Stimulated activated CD4-positive, alpha-beta T cell treated with anti-CD3 and anti-CD28 coated beads, Interleukin-1b, Interleukin-23, amount 100 ng/mL, for 24 hours (primary cell): Measurements from ENCODE around the gene COX5A.
"Not testable (repeated sequence)": the region's sequence is repeated elsewhere in the genome, so short reads cannot be mapped to it uniquely, and the experiment has no call there.

Experiments used
- DNase-seq, 4 experiments: peaks; one replicate each; pipeline ENCODE4 v3.0.0-alpha.2; 2020; ENCODE audit warnings: low read depth in 4 of 4, low spot score in 1 of 4

Gene COX5A

DNA sequence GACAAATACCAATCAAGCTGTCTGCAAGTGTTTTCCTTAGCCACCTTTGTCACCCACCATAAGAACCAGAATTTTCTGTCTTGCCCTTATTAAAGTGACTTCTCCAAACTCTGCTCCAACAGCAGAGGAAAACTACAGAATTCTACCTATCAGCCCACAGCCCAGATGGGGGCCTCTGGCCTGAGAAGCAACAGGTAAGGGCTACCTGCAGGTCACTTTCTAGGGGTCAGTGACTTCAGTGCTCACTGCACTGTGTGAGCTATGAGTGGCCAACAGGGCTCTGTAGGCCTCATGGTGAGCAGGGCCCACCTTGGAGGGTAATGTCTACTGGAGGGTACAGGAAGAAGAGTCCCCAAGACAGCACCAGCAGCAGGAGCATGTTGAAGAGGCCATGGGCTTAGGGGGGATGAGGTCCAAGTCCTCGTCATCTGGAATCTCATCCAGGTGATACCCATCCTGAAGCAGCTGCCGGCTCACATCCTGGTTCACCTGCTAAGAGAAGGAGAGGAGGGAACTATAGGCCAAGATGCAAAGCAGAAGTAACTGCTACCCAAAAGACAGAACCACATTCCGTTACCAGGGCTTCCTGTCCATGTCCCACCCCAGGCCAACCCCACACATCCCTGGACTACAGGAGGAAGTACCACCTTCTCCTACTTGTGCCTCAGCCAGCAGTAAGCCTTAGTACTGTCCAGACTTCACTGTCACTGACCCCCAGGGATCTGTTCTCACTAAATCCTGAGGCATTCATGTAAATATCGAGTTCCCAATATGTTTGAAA is 35.4 kb downstream of the COX5A start:
- DNase-seq = no peak

DNA sequence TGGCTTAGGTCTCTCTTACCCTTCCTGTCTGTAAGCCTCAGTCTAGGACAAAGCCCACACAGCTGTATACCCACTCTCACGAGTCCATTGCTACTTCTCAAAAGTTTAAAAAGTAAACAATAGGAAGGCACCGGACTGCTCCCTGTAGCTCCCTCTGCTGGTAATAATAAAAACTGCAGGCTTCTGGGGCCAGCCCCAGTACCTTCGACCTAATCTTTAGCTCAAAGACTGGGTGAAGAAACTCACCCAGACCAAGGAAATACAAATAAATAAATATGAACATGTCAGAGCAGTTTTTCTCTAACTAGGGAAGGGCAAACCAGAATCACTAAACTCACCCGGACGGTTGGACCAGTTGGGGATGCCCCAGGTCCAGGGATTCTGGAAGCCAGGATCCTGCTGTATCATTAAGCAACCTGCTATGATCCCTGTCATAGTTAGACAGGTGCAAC is 36.2 kb downstream of the COX5A start:
- DNase-seq = peak; percentile 28 to 41 (median 32)

DNA sequence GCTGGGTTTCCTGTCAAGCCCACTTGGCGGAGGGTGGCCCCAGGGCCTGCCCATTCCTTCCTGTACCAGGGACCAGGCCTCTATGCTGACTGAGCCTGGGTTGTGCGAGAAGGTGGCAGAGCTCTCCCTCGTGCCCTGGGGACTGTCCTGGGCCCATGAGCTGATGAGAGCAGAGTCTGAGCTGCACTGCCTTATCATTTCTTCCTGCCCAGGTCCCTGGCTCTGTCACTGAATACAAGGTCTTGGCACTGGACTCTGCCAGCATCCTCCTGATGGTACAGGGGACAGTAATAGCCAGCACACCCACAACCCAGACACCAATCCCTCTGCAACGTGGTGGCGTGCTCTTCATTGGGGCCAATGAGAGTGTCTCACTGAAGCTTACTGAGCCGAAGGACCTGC is 40.6 kb downstream of the COX5A start:
- no peak for DNase-seq

DNA sequence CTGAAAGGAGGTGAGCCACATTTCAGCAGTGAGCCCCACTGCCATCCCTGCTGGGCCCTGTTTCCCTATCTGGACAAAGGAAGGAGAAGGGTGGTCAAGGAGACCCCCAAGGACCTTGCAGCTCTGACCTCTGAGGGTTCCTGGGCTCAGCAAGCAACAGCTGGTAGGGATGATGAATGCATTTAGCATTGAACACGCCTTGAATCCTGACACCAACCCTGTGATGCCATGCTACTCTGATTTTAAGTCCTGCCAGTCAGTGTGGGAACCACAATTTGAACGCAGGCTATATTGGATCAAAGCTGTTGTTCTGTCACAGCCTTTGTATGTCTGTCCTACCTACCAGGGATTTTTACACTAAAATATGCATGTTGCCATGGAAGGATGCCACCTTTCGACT is 41.6 kb downstream of the COX5A start:
- DNase-seq = no peak

DNA sequence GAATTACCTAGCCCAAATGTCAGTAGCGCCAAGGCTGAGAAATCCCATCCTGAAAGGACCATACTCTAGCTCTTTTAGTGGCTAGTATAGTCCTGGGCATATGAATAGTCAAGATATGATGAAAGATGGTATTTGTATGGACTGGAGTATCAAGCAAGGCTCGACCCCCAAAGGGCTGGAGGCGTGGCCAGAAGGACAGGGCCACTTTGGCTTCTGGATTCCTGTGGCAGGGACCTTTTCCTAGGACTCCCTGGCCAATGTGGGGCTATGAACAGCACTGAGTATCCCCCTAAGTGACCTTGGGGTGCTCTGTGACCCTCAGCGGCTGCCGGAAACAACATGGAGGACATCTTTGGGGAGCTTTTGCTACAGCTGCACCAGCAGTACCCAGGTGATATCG is 42.0 kb downstream of the COX5A start:
- DNase-seq = no peak

DNA sequence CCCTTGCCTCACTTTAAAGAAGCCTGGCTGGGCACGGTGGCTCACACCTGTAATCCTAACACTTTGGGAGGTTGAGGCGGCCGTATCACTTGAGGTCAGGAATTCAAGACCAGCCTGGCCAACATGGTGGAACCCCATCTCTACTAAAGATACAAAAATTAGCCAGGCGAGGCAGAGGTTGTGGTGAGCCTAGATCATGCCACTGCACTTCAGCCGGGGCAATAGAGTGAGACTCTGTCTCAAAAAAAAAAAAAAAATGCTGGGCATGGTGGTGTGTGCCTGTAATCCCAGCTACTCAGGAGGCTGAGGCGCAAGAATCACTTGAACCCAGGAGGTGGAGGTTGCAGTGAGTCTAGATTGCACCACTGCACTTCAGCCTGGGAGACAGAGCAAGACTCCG is 43.5 kb downstream of the COX5A start:
- not testable (repeated sequence) for DNase-seq

DNA sequence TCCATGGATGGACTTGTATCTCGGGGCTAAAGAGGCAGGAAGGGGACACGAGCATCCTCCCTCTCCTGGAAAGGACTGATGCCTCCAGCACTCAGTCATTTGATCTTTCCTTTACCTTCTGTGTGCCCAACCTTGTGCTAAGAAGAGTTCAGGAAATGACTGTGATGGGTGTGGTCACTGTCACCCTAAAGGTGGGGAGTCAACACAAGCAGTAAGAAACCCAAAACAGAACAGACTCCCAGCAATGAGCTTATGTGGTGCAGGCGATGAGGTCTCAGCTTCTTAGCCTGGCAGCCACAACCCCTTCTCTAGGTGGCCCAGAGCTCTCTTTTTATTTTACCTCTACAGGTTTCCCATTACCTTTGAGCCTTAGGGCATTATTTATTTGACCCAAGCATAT is 44.2 kb downstream of the COX5A start:
- DNase-seq = no peak

DNA sequence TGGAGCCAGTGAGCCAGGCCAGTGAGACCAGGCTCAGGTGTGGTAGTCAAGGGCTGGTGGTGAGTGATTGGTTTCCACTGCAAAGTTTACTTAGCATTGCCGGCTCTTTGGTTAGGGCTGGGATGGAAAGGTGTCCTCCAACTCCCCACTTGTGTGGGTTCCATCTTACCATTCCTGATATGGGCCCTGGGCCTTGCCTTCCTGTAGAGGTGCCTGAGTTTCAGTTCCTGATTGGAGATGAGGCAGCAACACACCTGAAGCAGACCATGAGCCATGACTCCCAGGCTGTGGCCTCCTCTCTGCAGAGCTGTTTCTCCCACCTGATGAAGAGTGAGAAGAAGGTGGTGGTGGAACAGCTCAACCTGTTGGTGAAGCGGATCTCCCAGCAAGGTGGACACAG is 44.9 kb downstream of the COX5A start:
- no peak for DNase-seq

DNA sequence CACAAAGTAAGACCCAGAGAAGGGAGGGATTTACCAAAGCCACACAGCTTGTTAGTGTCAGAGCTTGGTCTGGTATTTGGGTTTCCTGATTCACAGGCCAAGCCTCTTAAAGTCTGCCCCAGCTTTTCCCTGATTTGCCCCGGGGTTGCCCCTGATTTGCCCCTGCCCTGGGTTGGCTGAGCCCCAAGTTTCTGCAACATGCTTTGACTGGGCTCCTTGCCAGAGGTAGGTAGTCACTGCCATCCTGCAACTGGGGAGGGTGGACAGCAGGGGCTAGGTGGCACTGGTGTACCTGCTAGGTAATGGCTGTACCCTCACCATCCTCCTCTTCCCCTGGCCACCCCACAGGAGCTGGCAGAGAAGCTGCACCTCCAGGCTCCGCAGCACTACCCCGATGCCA is 45.6 kb downstream of the COX5A start:
- no peak for DNase-seq

DNA sequence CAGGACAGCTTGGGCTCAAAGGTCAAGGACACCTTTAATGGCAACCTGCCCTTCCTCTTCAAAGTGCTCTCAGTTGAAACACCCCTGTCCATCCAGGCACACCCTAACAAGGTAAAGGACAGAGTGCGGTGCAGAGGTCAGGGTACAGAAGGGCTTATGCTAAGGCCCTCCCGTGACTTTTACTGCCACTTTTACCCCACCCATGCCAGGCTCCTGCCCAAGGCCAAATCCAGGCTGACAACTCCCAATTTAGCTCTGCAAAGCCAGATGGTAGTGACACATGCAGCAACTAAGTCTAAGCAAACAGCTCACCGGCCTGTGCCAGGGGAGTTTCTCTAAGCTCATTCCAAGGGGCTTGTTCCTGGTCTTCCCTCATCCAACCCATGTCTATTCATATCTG is 46.4 kb downstream of the COX5A start:
- DNase-seq = no peak

DNA sequence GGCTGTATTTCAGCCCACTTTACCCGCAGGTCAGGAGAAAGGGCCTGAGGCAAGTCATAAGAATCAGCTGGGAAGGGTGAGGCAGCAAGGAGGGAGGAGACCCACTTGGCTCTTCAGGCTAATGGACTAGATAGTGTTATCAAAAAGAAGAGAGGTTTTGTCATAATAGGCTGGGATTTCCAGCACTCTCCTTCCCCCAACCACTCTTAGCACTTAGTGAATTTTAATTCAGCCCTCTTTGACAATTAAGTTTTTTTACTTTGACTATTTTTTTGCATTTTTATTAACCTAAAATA is 47.3 kb downstream of the COX5A start:
- no peak for DNase-seq

DNA sequence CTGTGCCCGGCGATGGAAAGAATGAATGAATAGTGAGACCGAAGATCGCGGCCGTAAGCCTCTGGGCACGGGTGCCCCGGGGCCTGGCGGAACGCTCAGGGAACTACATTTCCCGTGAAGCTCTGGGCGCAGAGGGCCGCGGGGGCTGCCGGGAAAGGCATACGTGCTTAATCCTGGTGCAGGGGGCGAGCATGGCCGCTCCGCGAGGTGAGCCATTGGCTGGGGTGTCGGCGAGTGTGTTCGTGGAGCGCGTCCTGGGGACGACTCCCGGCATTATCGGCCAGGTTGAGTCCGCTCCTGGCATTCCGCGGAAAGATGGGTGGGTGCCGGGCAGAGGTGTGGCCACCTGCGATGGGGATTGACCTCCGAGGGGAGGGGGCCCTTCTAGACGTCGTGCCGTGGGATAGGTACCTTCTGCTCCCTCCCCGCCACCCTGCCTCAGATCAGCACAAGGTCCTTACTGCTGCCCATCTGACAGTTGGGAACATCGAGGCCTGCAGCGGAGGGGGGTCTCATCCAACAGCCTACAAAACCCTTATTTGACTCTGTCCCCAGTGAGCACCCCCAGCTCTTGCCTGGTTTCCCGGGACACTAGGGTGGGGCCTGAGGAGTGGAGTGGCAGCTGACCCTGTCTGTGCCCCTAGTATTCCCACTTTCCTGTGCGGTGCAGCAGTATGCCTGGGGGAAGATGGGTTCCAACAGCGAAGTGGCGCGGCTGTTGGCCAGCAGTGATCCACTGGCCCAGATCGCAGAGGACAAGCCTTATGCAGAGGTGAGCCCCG is 47.8 kb downstream of the COX5A start, which contains the start of gene MPI:
Gene MPI, plus strand, starts transcription at position 160 of the 782 bp plus-strand sequence. Its CDS starts 32 bp downstream, at position 192.
- peak; percentile 74 to 89 (median 84) for DNase-seq

DNA sequence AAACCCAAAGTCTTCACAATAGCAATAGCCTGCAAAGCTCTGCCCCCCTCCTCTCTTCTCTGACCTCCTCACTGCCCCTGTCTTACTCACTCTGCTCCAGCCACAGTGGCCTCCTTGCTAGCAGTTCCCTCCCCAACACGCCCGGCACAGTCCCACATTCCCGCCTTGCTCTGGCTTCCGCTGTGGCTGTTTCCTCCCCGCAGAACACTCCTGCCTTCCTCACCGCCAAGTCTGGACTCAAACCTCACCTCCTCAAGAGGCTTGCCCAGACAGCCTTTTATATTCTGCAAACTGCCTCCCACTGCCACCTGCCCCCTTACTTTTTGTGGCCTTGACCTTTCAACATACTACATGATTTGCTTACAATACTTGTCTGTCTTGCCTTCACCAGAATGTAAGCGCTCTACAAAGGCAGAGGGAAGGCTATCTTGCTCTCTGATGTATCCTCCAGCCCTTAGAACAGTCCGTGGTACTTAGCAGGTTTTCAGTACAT is 48.4 kb downstream of the COX5A start:
- DNase-seq = no peak

DNA sequence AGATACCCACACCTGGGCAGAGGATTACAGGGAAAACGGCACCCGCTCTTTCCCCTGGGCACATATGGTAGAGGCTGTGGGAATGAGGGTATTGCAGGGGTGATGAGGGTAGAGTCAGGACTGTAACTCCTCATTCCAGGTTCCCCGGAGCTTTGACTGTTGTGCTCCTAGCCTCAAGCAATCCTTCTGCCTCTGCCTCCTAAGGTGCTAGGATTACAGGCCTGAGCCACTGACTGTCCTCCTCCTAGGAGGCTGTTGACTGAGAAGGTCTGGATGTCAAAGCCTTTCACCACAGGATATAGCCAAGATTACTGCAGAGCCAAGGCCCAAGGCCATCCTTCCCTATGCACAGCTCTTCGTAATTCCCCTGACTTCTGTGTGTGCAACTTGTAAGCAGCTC is 49.2 kb downstream of the COX5A start:
- no peak for DNase-seq

DNA sequence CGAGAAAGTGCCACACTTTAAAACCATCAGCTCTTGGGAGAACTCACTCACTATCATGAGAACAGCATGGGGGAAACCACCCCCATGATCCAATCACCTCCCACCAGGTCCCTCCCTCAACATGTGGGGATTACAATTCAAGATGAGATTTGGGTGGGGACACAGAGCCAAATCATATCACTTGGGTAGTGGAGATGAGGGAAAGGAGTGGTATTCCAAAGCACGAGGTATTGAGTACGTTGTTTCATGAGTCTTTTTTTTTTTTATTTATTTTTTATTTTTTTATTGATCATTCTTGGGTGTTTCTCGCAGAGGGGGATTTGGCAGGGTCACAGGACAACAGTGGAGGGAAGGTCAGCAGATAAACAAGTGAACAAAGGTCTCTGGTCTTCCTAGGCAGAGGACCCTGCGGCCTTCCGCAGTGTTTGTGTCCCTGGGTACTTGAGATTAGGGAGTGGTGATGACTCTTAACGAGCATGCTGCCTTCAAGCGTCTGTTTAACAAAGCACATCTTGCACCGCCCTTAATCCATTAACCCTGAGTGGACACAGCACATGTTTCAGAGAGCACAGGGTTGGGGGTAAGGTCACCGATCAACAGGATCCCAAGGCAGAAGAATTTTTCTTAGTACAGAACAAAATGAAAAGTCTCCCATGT is 50.2 kb downstream of the COX5A start:
- not testable (repeated sequence) for DNase-seq

DNA sequence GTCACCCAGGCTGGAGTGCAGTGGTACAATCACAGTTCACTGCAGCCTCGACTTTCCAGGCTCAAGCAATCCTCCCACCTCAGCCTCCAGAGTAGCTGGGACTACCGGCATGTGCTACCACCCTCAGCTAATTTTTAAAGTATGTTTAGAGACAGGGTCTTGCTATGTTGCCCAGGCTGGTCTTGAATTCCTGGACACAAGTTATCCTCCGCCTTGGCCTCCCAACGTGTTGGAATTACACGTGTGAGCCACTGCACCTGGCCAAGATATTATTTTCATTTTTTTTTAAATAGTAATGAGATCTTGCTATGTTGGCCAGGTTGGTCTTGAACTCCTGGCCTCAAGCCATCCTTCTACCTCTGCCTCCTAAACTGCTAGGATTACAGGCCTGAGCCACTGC is 52.4 kb downstream of the COX5A start:
- no peak for DNase-seq

DNA sequence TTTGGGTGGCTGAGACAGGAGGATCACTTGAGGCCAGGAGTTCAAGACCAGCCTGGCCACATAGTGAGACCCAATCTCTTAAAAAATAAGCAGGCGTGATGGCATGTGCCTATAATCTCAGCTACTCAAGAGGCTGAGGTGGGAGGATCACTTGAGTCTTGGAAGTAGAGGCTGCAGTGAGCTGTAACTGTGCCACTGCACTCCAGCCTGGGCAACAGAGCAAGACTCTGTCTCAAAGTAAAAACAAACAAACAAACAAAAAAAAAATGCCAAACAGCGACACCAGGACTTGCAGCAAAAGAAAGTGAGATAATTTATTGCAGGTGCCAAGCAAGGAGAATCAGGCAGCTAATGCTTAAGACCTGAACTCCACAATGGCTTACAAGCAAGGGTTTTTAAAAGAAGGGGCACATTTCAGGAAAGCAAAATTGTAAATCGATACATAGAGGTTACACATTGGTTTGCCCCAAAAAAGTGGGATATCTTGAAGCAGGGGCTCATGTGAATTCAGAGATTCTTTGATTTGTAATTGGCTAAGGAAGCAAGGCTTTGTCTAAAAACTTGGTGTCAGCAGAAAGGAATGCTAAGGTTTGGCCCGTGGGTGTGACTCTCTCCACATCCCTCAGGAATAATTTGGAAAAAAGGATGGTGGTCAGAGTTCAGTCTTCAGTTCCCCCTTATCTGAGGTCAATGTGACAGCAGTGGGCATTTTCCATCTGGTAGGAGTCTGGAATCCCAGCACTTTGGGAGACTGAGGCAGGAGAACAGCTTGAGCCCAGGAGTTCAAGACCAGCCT is 53.2 kb downstream of the COX5A start:
- no peak for DNase-seq

DNA sequence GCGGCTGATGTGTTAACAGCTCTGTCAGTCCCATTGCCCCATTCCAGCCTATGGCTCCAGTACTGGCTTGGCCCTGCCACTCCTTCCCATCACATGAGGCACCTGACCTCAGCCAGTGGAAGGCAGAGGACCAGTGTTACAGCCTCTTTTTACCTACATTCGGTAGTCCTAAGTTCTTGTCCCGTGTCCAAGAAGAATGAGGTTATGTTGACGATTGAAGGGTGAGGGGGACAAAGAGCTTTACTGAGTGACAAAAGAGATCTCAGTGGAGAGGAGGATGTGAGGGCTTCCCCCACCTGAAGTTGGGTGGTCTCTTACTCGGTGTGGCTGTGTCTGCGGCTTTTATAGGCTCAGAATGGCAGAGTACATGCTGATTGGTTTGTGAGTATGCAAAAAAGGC is 55.3 kb downstream of the COX5A start:
- DNase-seq = no peak

DNA sequence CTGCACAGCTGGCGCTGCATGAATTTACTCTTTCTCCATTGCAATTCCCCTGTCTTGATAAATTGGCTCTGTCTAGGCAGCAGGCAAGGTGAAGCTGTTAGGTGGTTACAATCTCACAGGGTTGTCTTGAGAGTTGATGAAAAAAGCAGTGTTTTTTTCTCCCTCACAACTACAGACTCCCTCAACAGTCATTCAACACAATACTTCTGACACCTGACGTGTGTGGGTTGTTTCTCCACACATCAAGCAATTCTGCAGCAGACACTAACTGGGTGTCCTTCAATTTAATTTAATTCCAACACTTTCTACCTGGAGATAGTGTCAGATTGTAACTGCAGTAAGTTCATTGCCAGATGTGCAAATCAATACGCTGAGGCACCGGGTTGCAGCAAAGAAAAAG is 59.6 kb downstream of the COX5A start:
- no peak for DNase-seq

DNA sequence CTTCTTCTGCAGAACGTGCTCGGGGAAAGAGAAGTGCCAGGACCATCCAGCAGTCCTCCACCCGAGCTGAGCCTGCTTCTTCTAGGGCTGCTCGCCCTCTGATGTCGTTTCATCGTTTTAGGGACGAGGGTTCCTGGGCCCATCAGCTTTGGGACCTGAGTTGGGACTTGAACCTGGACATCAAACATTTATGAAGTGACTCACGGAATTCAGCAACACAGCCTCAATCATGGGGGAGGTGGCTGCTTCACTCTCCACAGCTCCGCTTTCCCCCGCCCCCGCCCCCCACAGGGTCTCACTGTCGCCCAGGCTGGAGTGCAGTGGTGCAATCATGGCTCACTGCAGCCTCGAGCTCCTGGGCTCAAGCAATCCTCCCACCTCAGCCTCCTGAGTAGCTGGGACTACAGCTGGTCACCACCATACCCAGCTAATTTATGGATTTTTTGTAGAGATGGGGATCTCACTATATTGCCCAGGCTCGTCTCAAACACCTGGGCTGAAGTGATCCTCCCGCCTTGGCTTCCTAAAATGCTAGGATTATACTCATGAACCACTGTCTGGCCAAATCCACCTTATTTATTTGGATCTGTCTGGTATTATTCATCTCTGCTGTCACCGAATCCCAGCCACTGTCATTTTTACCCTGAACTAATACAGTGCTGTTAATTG is 64.0 kb downstream of the COX5A start:
- DNase-seq = no peak
